A172 (cell line): ENCODE results near the gene SUGCT. TPM values are rescaled to one million over a fixed set of nuclear protein-coding genes. Genes with fewer than 3 reads are reported as not detected.
"Not testable (repeated sequence)": the region's sequence is repeated elsewhere in the genome, so short reads cannot be mapped to it uniquely, and the experiment has no call there.

Experiments
- DNase-seq: peaks from one replicate; pipeline ENCODE4 v3.0.0-alpha.2; 2015; ENCODE audit warnings: low spot score
- total RNA-seq: library from RNA; depleted of rRNA; stranded (reverse); fragments of >200 nt; shearing (Covaris generic); gene quantifications from 2 replicates; pipeline ENCODE4 v1.2.3, GENCODE V29; 2014

SUGCT gene
- total RNA-seq, 1 experiment from 2014 or later = 3.3 TPM

DNA sequence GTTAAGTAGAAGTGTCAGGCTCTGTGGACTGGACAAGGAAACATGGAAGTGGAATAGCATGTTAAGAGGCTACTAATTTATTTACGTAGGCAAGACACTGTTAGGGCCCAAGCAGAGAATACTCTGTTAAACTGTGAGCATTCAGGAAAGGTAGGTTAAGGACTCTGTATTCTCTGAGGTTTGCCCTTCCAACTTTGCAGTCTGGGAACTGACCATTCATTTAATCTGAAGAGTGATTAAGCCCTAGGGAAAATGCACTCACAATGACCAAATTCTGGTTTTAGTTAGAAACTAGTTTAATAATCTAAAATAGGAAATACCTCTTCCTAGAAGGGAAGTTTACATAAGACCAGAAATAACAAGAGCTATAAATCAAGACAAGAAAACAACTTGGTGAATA, 266.6 kb downstream of the SUGCT start:
- no peak for DNase-seq

DNA sequence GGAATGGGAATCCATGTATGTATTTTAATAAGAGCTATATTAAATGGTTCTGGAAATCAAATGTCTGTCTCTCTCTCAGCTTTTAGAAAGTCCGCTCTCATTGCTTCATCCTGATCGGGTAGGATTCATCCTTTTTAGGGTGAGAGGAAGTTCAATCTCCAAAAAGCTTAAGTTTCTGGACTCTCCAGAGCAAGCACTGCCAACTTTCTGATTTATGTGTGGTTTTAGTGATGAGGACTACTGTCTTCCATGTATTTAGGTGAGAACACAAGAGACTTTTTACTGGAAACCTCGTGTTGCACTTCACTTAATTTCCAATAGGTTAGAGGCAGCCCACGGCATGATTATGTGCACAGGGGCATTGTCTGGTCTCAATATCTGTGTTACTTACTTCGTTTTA, 267.9 kb downstream of the SUGCT start:
- no peak for DNase-seq

- no peak for DNase-seq
Observed at GRCh38 chr7:40403703-40404476, 269.1 kb downstream of the SUGCT start.

DNA sequence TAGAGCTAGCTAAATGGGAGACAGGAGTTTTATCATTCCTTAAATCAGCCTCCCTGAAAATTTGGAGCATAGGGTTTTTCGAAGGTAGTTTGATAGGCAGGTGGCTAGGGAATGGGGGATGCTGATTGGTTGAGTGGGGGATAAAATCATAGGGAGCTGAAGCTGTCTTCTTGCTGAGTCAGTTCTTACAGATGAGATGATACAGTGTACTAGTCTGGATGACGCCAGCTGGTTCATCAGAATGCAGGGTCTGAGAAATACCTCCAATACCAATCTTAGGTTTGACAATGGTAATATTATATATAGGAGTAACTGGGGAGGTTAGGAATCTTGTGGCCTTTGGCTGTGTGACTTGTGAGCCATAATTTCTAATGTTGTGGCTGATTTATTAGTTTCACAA, 271.2 kb downstream of the SUGCT start:
- DNase-seq = no peak

DNA sequence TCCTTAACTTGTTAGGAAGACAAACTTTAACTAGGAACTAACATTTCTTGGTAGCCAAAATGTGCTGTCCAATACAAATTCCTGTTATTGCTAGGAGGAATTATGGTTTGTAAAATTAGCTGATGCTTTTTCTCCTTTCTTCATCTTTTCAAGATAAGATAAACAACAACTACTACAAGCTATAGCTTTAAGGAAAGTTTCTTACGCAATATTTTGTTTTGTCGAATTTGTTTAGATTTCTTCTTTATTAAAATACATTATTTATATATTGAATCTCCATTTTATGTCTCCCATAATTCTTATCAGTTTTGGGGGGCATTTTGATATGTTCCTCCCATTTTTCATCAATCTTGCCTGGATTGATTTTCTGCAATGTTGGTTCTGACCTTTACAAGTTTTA, 277.5 kb downstream of the SUGCT start:
- DNase-seq = no peak

- not testable (repeated sequence) for DNase-seq
Observed at GRCh38 chr7:40414704-40415103, 279.9 kb downstream of the SUGCT start.

DNA sequence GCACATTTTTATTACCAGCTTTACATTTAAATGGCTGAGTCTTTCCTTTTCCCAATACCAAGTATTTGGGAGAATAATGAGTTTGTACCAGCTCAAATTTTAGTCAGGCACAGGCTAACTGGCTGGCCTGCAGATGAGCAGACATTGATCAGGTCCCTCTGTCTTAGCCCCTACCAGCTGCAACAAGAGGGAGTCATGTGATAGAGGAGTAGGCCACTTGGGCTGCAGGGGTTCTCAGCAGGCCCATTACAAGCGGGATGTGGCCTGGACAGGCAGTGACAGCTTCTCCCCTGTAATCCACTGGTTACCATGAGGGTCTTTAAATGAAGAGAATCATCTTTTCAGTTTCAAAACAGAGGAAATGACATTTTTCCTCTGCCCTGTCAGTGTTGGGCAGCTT, 283.6 kb downstream of the SUGCT start:
- no peak for DNase-seq

GRCh38 chr7:40418983-40419382, 284.2 kb downstream of the SUGCT start:
- DNase-seq = no peak

DNA sequence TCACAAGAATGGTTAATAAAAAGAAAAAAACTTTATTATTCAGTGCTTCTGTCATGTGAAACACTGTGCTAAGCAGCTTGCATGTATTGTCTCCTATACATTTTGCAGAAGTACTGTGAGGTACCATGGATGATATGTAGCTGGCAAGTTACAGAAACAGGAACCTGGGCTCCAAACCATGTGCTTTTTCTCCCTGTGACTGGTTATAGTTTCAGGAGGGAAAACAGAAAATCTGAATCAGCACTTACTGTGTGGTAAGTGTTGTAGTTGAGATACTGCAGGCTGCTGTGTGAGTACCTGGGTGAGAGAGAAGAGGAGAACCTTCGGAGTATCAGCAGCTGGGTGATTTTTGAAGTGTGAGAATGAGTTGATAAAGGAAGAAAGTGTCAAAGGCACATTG, 285.0 kb downstream of the SUGCT start:
- no peak for DNase-seq

DNA sequence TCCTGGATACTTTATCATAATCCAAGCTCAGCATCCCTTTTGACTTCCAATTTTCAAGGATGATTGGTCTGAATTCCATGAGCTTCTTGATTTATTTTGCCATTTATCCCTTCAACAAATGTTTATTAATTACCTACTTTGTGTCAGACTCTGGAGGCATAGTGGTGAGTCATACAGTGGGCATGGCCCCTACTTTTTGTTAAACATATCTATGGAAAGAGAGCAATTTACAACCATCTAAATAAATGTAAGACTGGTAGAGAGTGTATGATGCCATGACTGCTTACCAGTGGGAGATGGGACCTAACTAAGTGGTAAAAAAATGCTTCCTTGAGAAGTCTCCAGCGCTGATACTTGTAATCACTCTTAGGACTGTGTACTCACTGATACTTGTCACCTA, 286.6 kb downstream of the SUGCT start:
- no peak for DNase-seq

GRCh38 chr7:40425696-40426095, 290.9 kb downstream of the SUGCT start:
- no peak for DNase-seq

DNA sequence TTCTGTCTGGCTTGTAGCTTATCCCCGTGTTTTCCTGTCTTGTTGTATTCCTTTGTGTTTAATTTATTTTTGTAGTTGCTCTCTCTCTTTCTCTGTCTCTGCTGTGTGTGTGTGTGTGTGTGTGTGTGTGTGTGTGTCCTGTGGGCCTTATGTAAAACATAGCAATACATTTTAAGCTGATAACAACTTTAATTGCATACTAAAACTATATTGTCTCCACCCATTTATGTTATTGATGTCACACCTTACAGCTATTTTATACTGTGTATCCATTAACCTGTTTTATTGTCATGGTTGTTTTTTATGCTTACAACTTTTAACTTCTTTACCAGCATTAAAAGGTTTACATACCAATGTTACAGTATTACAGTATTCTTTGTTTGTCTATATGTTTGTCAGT, 293.6 kb downstream of the SUGCT start:
- DNase-seq = no peak

GRCh38 chr7:40429826-40430225, 295.0 kb downstream of the SUGCT start:
- DNase-seq = no peak

GRCh38 chr7:40432046-40432445, 297.2 kb downstream of the SUGCT start:
- DNase-seq = no peak

DNA sequence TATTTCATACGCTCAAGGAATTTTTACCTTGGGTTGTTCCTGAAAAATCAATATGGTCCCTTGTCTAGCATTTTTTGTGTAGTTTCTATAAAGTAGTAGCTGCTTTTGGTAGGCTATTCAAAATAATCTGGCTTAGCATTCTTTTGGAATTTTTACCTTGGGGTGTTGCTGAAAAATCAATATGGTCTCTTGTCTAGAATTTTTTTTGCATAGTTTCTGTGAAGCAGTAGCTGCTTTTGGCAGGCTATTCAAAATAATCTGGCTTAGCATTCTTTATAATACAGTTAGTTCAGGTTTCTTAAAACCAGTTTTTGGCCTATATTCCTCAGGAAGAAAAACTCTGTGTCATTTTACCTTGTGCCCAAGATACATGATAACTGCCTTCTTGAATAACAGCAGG, 301.9 kb downstream of the SUGCT start:
- no peak for DNase-seq

GRCh38 chr7:40437498-40437897, 302.7 kb downstream of the SUGCT start:
- peak; percentile 99 for DNase-seq

GRCh38 chr7:40437936-40438634, 303.3 kb downstream of the SUGCT start:
- peak; percentile 36 for DNase-seq

- DNase-seq = no peak
Observed at GRCh38 chr7:40439686-40440085, 304.9 kb downstream of the SUGCT start.

- no peak for DNase-seq
Observed at GRCh38 chr7:40447345-40447744, 312.5 kb downstream of the SUGCT start.

GRCh38 chr7:40455485-40455884, 320.7 kb downstream of the SUGCT start:
- no peak for DNase-seq

DNA sequence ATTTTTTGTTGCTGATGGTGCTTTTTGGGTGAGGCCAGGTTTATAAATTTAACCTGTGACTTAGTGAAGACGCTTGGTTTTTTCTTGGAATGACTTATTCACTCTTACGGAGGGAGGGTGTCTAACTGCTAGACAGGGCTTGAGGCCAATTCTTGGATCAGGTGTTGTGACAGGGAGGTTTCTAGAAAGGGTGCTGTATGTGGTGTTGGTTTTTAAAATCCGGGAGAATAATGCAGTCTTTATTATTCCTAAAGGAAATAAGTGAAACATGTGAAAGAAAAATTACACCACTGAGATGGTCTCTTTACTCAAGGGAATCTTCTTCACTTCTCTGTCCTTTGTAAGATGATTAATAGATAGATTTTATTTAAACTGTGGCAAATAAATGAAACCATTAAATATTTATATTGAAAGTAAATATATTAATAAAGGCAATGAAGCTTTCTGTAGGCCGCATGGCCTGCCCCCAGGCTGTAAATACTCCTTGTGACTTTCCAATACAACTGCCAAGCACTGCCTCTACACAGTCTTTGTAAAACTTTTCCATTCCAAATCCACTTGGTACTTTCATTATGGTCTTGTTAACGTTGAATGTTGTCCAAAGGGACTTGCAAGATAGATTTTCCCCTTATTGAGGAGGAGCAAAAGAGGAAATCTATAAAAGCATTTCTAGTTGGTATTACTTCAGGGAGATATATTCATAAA, 323.1 kb downstream of the SUGCT start:
- no peak for DNase-seq

DNA sequence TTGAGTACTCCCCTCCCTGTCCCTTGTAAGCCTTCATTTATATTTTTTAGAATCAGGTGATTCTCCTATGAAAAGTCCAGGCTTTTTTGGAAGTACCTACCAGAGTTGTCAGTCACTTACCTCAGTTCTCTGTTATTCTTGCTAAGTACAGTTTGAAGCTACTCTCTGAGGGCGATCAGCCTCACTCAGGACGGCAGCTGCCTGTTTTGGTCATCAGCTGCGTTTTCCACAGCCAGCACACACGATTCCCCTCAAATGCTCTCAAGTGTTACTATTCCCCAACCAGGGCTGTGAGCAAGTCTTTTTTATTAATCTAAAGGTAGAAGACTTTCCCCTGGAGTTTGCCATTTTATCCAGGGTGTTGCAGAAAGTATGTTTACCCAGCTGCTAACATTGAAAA, 328.6 kb downstream of the SUGCT start:
- no peak for DNase-seq
